WTC11 (cell line): Measurements from ENCODE around the gene ZRANB1.
A peak's percentile ranks its signal among the peaks of the same experiment; 100 is the strongest.

Experiments
- CBFB ChIP-seq: sonication (generic); formaldehyde crosslinking; IDR thresholded peaks from 2 replicates; pipeline ENCODE4 v1.8.1; 2022; ENCODE audit warnings: mild to moderate bottlenecking, low read depth, missing genetic modification reagents
- CREB1 ChIP-seq: sonication (generic); formaldehyde crosslinking; IDR thresholded peaks from 2 replicates; pipeline ENCODE4 v1.8.0; 2023; ENCODE audit warnings: mild to moderate bottlenecking, missing genetic modification reagents
- FOXP1 ChIP-seq: sonication (generic); formaldehyde crosslinking; IDR thresholded peaks from 2 replicates; pipeline ENCODE4 v1.8.0; 2022; ENCODE audit warnings: missing genetic modification reagents, mild to moderate bottlenecking, moderate library complexity, borderline replicate concordance
- GRHL2 ChIP-seq: fragments of 250-450 bp; sonication (Bioruptor Pico); IDR thresholded peaks from 2 replicates; pipeline ENCODE4 v1.8.0; 2022; ENCODE audit warnings: mild to moderate bottlenecking, moderate library complexity; ENCODE audit not compliant: insufficient replicate concordance, severe bottlenecking
- SMAD4 ChIP-seq: sonication (generic); formaldehyde crosslinking; IDR thresholded peaks from 2 replicates; pipeline ENCODE4 v1.8.0; 2022; ENCODE audit warnings: mild to moderate bottlenecking, missing genetic modification reagents
- SP1 ChIP-seq: sonication (generic); formaldehyde crosslinking; conservative IDR thresholded peaks from 2 replicates; pipeline ENCODE4 v1.8.1; 2022; ENCODE audit warnings: missing genetic modification reagents
- TP53 ChIP-seq: sonication (generic); formaldehyde crosslinking; IDR thresholded peaks from 2 replicates; pipeline ENCODE4 v1.8.1; 2023; ENCODE audit warnings: mild to moderate bottlenecking, missing genetic modification reagents
- ZNF138 ChIP-seq: sonication (generic); formaldehyde crosslinking; conservative IDR thresholded peaks from 2 replicates; pipeline ENCODE4 v1.8.1; 2022; ENCODE audit warnings: mild to moderate bottlenecking, moderate library complexity, missing genetic modification reagents
- ZNF263 ChIP-seq: sonication (generic); formaldehyde crosslinking; IDR thresholded peaks from 2 replicates; pipeline ENCODE4 v1.8.1; 2022; ENCODE audit warnings: low read depth, mild to moderate bottlenecking, moderate library complexity, missing genetic modification reagents
- ZNF416 ChIP-seq: fragments of 250-450 bp; sonication (Bioruptor Pico); IDR thresholded peaks from 2 replicates; pipeline ENCODE4 v1.9.0; 2021; ENCODE audit warnings: mild to moderate bottlenecking, inconsistent platforms
- TF ChIP-seq, protein P1 (sequence below): fragments of 200-600 bp; IDR thresholded peaks from 2 replicates; pipeline ENCODE4 v1.8.0; 2022; ENCODE audit warnings: antibody characterized with exemption

DNA sequence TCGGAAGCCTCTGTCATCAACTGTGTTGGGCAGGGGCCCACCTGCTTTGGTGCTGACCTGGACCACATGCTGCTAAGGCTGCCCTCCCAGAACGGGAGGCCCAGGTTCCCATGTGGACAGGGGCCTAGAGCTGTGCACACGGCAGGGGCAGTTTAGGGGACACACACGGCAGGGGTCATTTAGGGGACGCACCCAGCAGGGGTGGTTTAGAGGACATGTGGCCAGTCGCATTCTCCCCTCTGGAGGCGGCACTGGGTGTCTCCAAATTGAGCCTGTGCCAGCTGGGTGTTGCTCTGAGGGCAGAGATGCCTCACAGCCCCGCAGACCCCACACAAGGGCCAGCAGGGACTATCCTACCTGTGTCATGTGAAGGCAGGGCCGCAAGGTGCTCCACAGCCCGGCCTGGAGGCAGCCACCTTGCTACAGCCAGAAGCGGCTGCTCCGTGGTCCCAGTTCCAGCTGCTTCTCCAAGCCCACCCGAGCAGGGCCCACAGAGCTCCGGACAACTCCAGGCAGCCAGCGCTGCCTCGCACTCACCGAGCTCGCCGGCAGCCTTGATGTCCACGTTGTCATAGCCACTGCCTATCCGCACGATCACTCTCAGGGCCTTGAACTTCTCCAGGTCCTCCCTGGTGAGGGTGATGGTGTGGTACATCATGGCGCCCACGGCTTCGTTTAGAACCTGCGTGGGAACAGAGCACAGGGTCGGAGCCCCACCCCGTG, 60.7 kb downstream of the ZRANB1 start:
- TF ChIP-seq, protein P1, sequence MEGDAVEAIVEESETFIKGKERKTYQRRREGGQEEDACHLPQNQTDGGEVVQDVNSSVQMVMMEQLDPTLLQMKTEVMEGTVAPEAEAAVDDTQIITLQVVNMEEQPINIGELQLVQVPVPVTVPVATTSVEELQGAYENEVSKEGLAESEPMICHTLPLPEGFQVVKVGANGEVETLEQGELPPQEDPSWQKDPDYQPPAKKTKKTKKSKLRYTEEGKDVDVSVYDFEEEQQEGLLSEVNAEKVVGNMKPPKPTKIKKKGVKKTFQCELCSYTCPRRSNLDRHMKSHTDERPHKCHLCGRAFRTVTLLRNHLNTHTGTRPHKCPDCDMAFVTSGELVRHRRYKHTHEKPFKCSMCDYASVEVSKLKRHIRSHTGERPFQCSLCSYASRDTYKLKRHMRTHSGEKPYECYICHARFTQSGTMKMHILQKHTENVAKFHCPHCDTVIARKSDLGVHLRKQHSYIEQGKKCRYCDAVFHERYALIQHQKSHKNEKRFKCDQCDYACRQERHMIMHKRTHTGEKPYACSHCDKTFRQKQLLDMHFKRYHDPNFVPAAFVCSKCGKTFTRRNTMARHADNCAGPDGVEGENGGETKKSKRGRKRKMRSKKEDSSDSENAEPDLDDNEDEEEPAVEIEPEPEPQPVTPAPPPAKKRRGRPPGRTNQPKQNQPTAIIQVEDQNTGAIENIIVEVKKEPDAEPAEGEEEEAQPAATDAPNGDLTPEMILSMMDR = no peak
- TF ChIP-seq CBFB (CRISPR knock-in tag) = no peak
- TF ChIP-seq ZNF138 (CRISPR knock-in tag) = no peak
- TF ChIP-seq ZNF263 (CRISPR knock-in tag) = no peak
- no peak for TF ChIP-seq GRHL2 (CRISPR knock-in tag)
- no peak for TF ChIP-seq CREB1 (CRISPR knock-in tag)
- 0 out of 2 replicates have a peak, but pooled peaks have one; percentile 1 for TF ChIP-seq TP53 (CRISPR knock-in tag)
- TF ChIP-seq ZNF416 = no peak
- no peak for TF ChIP-seq SP1 (CRISPR knock-in tag)
- TF ChIP-seq FOXP1 (CRISPR knock-in tag) = no peak
- no peak for TF ChIP-seq SMAD4
